ENCODE results near the gene OSTC. TPM values are rescaled to one million over a fixed set of nuclear protein-coding genes. Genes with fewer than 3 reads are reported as not detected.
"Not testable (repeated sequence)": the region's sequence is repeated elsewhere in the genome, so short reads cannot be mapped to it uniquely, and the experiment has no call there.

Gene OSTC
- total RNA-seq, 1 donor from 2014 or later, result 30.5 TPM

GRCh38 chr4:108703370-108703769 is 53.0 kb downstream of the OSTC start:
- intact Hi-C loops (cut with DNase I), result no loop called here
- no peak for DNase-seq (ENCODE audit: missing footprints)
- ATAC-seq, result no peak

GRCh38 chr4:108703966-108704365 is 53.6 kb downstream of the OSTC start:
- no peak for DNase-seq (ENCODE audit: missing footprints)
- ATAC-seq, result no peak
- intact Hi-C loops (cut with DNase I), result no loop called here

- no peak for ATAC-seq
- DNase-seq (ENCODE audit: missing footprints), result no peak
- intact Hi-C loops (cut with DNase I), result no loop called here
Measured at GRCh38 chr4:108706289-108706688, 55.9 kb downstream of the OSTC start.

GRCh38 chr4:108709234-108709633 is 58.8 kb downstream of the OSTC start:
- intact Hi-C loops (cut with DNase I), result no loop called here
- no peak for DNase-seq (ENCODE audit: missing footprints)
- ATAC-seq, result no peak

- no peak for DNase-seq (ENCODE audit: missing footprints)
- intact Hi-C loops (cut with DNase I), result no loop called here
- no peak for ATAC-seq
Measured at GRCh38 chr4:108709722-108710121, 59.3 kb downstream of the OSTC start.

GRCh38 chr4:108710578-108710977 is 60.2 kb downstream of the OSTC start:
- DNase-seq (ENCODE audit: missing footprints); ATAC-seq; intact Hi-C loops (cut with DNase I): not testable (repeated sequence)

- DNase-seq (ENCODE audit: missing footprints) (no peak), ATAC-seq (no peak)
- intact Hi-C loops (cut with DNase I), result no loop called here
Measured at GRCh38 chr4:108714880-108715279, 64.5 kb downstream of the OSTC start.

GRCh38 chr4:108716340-108716739 is 65.9 kb downstream of the OSTC start:
- no peak for DNase-seq (ENCODE audit: missing footprints)
- no peak for ATAC-seq
- intact Hi-C loops (cut with DNase I), result no loop called here

- intact Hi-C loops (cut with DNase I), result no loop called here
- no peak for ATAC-seq
- DNase-seq (ENCODE audit: missing footprints), result no peak
Measured at GRCh38 chr4:108717386-108717785, 67.0 kb downstream of the OSTC start.

Other genes with a start within 250 kb of the OSTC start
- 747 TPM for gene RPL34, start 30.0 kb upstream of the OSTC start, total RNA-seq
- 20.3 TPM for gene ETNPPL, start 112.5 kb downstream of the OSTC start, total RNA-seq

Data from Right ventricle myocardium inferior (tissue), 1 donor.